K562 (cell line): ENCODE data around the gene TMEM214. TPM values are rescaled to one million over a fixed set of nuclear protein-coding genes. Genes with fewer than 3 reads are reported as not detected.
A peak's percentile ranks its signal among the peaks of the same experiment; 100 is the strongest.

Experiments
- ADNP ChIP-seq: fragments of 200-800 bp; sonication (Bioruptor generic); IDR thresholded peaks from 2 replicates; pipeline ENCODE4 v1.6.1; 2016; ENCODE audit warnings: missing genetic modification characterization, missing compliant biosample characterization
- CGGBP1 ChIP-seq: fragments of 250-450 bp; sonication (Bioruptor Pico); IDR thresholded peaks from 2 replicates; pipeline ENCODE4 v1.9.0; 2021; ENCODE audit warnings: mild to moderate bottlenecking
- CTBP1 ChIP-seq: fragments of 450-650 bp; IDR thresholded peaks from 2 replicates; pipeline ENCODE4 v1.6.1; 2016; ENCODE audit warnings: borderline replicate concordance
- CTCF ChIP-seq, 3 experiments: IDR thresholded peaks in 2 of 3; conservative IDR thresholded peaks in 1 of 3; 2 replicates each; pipeline ENCODE4 v1.5.1; 2011 to 2012; ENCODE audit warnings: low read length in 3 of 3, mild to moderate bottlenecking in 3 of 3, control low read depth in 2 of 3, improper control_type of control experiment in 1 of 3, inconsistent platforms in 1 of 3, low read depth in 1 of 3, mixed read lengths in 1 of 3, moderate library complexity in 1 of 3; ENCODE audit not compliant: insufficient read depth in 2 of 3
- ETV5 ChIP-seq: sonication (generic); formaldehyde crosslinking; IDR thresholded peaks from 2 replicates; pipeline ENCODE4 v1.4.0; 2020; ENCODE audit warnings: low read depth, mild to moderate bottlenecking, missing genetic modification reagents
- HDAC2 ChIP-seq: fragments of 450-650 bp; IDR thresholded peaks from 2 replicates; pipeline ENCODE4 v1.6.1; 2016; ENCODE audit warnings: mild to moderate bottlenecking
- KAT8 ChIP-seq: fragments of 450-650 bp; IDR thresholded peaks from 2 replicates; pipeline ENCODE4 v1.6.1; 2016; ENCODE audit warnings: low read depth, mild to moderate bottlenecking
- KDM4B ChIP-seq, 2 experiments: fragments of 450-650 bp in 1 of 2; sonication (generic) in 1 of 2; IDR thresholded peaks; 2 replicates each; pipeline ENCODE4 v1.6.1; 2016 to 2017; ENCODE audit warnings: borderline replicate concordance in 2 of 2, antibody characterized with exemption in 1 of 2, low read depth in 1 of 2, mild to moderate bottlenecking in 1 of 2
- MAFG ChIP-seq: fragments of 450-650 bp; conservative IDR thresholded peaks from 2 replicates; pipeline ENCODE4 v1.6.1; 2016; ENCODE audit warnings: missing genetic modification characterization, missing compliant biosample characterization
- MBD2 ChIP-seq: sonication (generic); IDR thresholded peaks from 2 replicates; pipeline ENCODE4 v1.6.1; 2016; ENCODE audit warnings: low read depth, borderline replicate concordance
- MTA1 ChIP-seq: fragments of 450-650 bp; IDR thresholded peaks from 2 replicates; pipeline ENCODE4 v1.6.1; 2017; ENCODE audit warnings: borderline replicate concordance
- NFIC ChIP-seq: fragments of 450-650 bp; IDR thresholded peaks from 2 replicates; pipeline ENCODE4 v1.6.1; 2017; ENCODE audit warnings: mild to moderate bottlenecking, inconsistent platforms
- TARDBP ChIP-seq: fragments of 450-650 bp; IDR thresholded peaks from 2 replicates; pipeline ENCODE4 v1.6.1; 2016
- ZBTB17 ChIP-seq: fragments of 450-650 bp; formaldehyde crosslinking; IDR thresholded peaks from 2 replicates; pipeline ENCODE4 v1.4.0; 2020; ENCODE audit warnings: mild to moderate bottlenecking
- ZNF511 ChIP-seq: sonication (generic); formaldehyde crosslinking; IDR thresholded peaks from 2 replicates; pipeline ENCODE4 v1.8.0; 2022; ENCODE audit warnings: mild to moderate bottlenecking, missing genetic modification reagents
- ZNF766 ChIP-seq: fragments of 200-800 bp; sonication (Bioruptor generic); conservative IDR thresholded peaks from 2 replicates; pipeline ENCODE4 v1.6.1; 2016; ENCODE audit warnings: missing genetic modification characterization, missing compliant biosample characterization
- polyA plus RNA-seq, 8 experiments: library from polyadenylated mRNA; depleted of rRNA in 4 of 8; stranded (reverse) in 5 of 8; unstranded in 3 of 8; fragments of >200 nt; fragmentation: Nextera tagmentation in 2 of 8; fragmentation: Illumina TruSeq in 1 of 8; extraction: Ambion mirVana in 2 of 8; extraction: Trizol in 1 of 8; gene quantifications; 2 replicates each; pipeline versions ENCODE4 v1.2.1 to v1.2.3, GENCODE V29; 2011 to 2014; ENCODE audit warnings: inconsistent platforms in 1 of 8, missing spikeins in 1 of 8
- total RNA-seq, 7 experiments: library from RNA; depleted of rRNA in 6 of 7; stranded (reverse); fragments of >200 nt in 6 of 7; fragmentation: Illumina TruSeq in 2 of 7; extraction: Trizol in 2 of 7; gene quantifications; 2 replicates each; pipeline versions ENCODE4 v1.2.1 to v1.2.3, GENCODE V29; 2011 to 2021; ENCODE audit warnings: low replicate concordance in 1 of 7
- TF ChIP-seq, protein P1 (sequence below): fragments of 250-450 bp; sonication (Bioruptor Pico); IDR thresholded peaks from 2 replicates; pipeline ENCODE4 v1.4.0; 2020; ENCODE audit warnings: mild to moderate bottlenecking
- TF ChIP-seq, protein P2 (sequence below), 3 experiments: fragments of 200-800 bp in 1 of 3; sonication (Bioruptor generic) in 1 of 3; sonication (generic) in 1 of 3; formaldehyde crosslinking in 1 of 3; IDR thresholded peaks; 2 replicates each; pipeline versions ENCODE4 v1.6.1 to v1.8.0; 2016 to 2022; ENCODE audit warnings: mild to moderate bottlenecking in 2 of 3, missing compliant biosample characterization in 2 of 3, missing genetic modification characterization in 2 of 3, missing genetic modification reagents in 1 of 3
- TF ChIP-seq, protein P3 (sequence below): fragments of 450-650 bp; formaldehyde crosslinking; IDR thresholded peaks from 2 replicates; pipeline ENCODE4 v1.4.0; 2022; ENCODE audit warnings: missing genetic modification characterization
- TF ChIP-seq, protein P4 (sequence below): sonication (generic); formaldehyde crosslinking; IDR thresholded peaks from 2 replicates; pipeline ENCODE4 v1.9.0; 2022; ENCODE audit warnings: mild to moderate bottlenecking, missing genetic modification reagents

The TMEM214 gene
- total and polyA plus RNA-seq, 9 of the 15 experiments (the other 6 are each of a cell fraction or from before 2014, with no cell fraction given), result 11.4 to 81.4 (median 44.1) TPM

- TF ChIP-seq, protein P1, sequence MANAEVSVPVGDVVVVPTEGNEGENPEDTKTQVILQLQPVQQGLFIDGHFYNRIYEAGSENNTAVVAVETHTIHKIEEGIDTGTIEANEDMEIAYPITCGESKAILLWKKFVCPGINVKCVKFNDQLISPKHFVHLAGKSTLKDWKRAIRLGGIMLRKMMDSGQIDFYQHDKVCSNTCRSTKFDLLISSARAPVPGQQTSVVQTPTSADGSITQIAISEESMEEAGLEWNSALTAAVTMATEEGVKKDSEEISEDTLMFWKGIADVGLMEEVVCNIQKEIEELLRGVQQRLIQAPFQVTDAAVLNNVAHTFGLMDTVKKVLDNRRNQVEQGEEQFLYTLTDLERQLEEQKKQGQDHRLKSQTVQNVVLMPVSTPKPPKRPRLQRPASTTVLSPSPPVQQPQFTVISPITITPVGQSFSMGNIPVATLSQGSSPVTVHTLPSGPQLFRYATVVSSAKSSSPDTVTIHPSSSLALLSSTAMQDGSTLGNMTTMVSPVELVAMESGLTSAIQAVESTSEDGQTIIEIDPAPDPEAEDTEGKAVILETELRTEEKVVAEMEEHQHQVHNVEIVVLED, result peak; percentile 96
- peak; percentile 64; the same call in 1 of the 2 replicates for TF ChIP-seq MBD2
- no peak for TF ChIP-seq KDM4B (IDR thresholded peaks at IDR 0.05; ENCODE audit: borderline replicate concordance in 2 of 2, low read depth in 1 of 2)
- TF ChIP-seq MAFG (tag), result no peak
- peak in 1 of 3 experiments; percentile 21; a peak in 1 of 6 replicates for TF ChIP-seq CTCF (IDR thresholded peaks at IDR 0.05 in 2 of 3, conservative IDR thresholded peaks at IDR 0.05 in 1 of 3; ENCODE audit: insufficient read depth in 2 of 3, low read depth in 1 of 3, low read length in 3 of 3)
- 0 out of 2 replicates have a peak, but pooled peaks have one; percentile 5 for TF ChIP-seq HDAC2
- peak; percentile 26; the same call in 1 of the 2 replicates for TF ChIP-seq NFIC
- no peak for TF ChIP-seq KAT8
- TF ChIP-seq CTBP1, result peak; percentile 58; the same call in 1 of the 2 replicates
- peak; percentile 71 for TF ChIP-seq ZBTB17 (CRISPR knock-in tag)
- TF ChIP-seq, protein P2, sequence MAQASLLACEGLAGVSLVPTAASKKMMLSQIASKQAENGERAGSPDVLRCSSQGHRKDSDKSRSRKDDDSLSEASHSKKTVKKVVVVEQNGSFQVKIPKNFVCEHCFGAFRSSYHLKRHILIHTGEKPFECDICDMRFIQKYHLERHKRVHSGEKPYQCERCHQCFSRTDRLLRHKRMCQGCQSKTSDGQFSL (CRISPR knock-in tag; IDR thresholded peaks at IDR 0.05), result peak; percentile 57; the same call in 1 of the 2 replicates
- TF ChIP-seq, protein P2 (tag; IDR thresholded peaks at IDR 0.05), result no peak
- 0 out of 2 replicates have a peak, but pooled peaks have one; percentile 20 for TF ChIP-seq TARDBP
- TF ChIP-seq ADNP (tag), result peak; percentile 63
- peak; percentile 63 for TF ChIP-seq CGGBP1 (CRISPR knock-in tag)
- TF ChIP-seq MTA1, result peak; percentile 88
- TF ChIP-seq, protein P3, sequence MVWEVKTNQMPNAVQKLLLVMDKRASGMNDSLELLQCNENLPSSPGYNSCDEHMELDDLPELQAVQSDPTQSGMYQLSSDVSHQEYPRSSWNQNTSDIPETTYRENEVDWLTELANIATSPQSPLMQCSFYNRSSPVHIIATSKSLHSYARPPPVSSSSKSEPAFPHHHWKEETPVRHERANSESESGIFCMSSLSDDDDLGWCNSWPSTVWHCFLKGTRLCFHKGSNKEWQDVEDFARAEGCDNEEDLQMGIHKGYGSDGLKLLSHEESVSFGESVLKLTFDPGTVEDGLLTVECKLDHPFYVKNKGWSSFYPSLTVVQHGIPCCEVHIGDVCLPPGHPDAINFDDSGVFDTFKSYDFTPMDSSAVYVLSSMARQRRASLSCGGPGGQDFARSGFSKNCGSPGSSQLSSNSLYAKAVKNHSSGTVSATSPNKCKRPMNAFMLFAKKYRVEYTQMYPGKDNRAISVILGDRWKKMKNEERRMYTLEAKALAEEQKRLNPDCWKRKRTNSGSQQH (CRISPR knock-in tag), result no peak
- peak; percentile 64; the same call in 1 of the 2 replicates for TF ChIP-seq ZNF511
- peak; percentile 67 for TF ChIP-seq ZNF766
- TF ChIP-seq, protein P4, sequence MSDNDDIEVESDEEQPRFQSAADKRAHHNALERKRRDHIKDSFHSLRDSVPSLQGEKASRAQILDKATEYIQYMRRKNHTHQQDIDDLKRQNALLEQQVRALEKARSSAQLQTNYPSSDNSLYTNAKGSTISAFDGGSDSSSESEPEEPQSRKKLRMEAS, result peak; percentile 76
- TF ChIP-seq ETV5, result peak; percentile 20
Measured at GRCh38 chr2:27032495-27033252, at the start of gene TMEM214 (continued).
